SK-N-MC (cell line): Measurements from ENCODE around the gene TRRAP.

Experiments
- EZH2 ChIP-seq: fragments of 200-600 bp; sonication (generic); IDR thresholded peaks from one replicate; pipeline ENCODE4 v1.6.1; 2017; ENCODE audit warnings: antibody characterized with exemption
- POLR2AphosphoS5 ChIP-seq: IDR thresholded peaks from 2 replicates; pipeline ENCODE4 v1.6.1; 2012; ENCODE audit warnings: mild to moderate bottlenecking, low read depth, low read length, borderline replicate concordance

GRCh38 chr7:98863601-98864000 is 14.7 kb upstream of the TRRAP start:
- TF ChIP-seq POLR2AphosphoS5 (no peak), EZH2 (no peak)
